PC-9 (cell line): ENCODE results near the gene NR4A1.

Source experiments
- EZH2 ChIP-seq: fragments of 200-600 bp; sonication (generic); IDR thresholded peaks from 2 replicates; pipeline ENCODE4 v1.8.0; 2017; ENCODE audit warnings: antibody characterized with exemption, low read depth
- TF ChIP-seq, protein P1 (sequence below): fragments of 200-600 bp; sonication (generic); conservative IDR thresholded peaks from 2 replicates; pipeline ENCODE4 v1.6.1; 2017; ENCODE audit warnings: mixed run types, antibody characterized with exemption, mild to moderate bottlenecking, moderate library complexity

DNA sequence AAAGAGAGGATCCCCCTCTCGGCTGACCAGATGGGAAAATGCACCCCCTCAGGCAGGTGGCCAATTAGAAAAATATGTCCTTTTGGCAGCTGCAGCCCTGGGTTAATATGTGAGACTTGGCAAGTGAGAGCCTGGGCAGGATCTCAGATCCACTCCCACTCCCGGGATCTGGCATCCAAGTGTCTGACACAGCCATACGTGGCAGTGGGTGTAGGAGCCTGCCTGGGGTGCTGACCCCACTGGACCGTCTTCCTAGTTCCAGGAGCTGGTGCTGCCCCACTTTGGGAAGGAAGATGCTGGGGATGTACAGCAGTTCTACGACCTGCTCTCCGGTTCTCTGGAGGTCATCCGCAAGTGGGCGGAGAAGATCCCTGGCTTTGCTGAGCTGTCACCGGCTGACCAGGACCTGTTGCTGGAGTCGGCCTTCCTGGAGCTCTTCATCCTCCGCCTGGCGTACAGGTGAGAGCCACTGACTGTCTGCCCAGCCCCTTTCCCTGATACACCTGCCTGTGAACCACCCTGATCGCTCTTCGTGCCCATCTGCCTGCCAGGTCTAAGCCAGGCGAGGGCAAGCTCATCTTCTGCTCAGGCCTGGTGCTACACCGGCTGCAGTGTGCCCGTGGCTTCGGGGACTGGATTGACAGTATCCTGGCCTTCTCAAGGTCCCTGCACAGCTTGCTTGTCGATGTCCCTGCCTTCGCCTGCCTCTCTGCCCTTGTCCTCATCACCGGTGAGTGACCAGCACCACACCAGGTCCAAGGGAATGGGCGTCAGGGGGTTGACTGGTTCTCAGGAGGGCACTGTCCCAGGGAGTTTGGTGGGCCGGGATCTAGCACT is 5.8 kb downstream of the NR4A1 start:
- TF ChIP-seq, protein P1, sequence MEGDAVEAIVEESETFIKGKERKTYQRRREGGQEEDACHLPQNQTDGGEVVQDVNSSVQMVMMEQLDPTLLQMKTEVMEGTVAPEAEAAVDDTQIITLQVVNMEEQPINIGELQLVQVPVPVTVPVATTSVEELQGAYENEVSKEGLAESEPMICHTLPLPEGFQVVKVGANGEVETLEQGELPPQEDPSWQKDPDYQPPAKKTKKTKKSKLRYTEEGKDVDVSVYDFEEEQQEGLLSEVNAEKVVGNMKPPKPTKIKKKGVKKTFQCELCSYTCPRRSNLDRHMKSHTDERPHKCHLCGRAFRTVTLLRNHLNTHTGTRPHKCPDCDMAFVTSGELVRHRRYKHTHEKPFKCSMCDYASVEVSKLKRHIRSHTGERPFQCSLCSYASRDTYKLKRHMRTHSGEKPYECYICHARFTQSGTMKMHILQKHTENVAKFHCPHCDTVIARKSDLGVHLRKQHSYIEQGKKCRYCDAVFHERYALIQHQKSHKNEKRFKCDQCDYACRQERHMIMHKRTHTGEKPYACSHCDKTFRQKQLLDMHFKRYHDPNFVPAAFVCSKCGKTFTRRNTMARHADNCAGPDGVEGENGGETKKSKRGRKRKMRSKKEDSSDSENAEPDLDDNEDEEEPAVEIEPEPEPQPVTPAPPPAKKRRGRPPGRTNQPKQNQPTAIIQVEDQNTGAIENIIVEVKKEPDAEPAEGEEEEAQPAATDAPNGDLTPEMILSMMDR: no peak
- no peak for TF ChIP-seq EZH2
